Naive B cell (primary cell): ENCODE results near the gene MYCN. TPM values are rescaled to one million over a fixed set of nuclear protein-coding genes. Genes with fewer than 3 reads are reported as not detected.
"Not testable (repeated sequence)": the region's sequence is repeated elsewhere in the genome, so short reads cannot be mapped to it uniquely, and the experiment has no call there.

ENCODE experiments used
- ATAC-seq, 2 donors: fragments of 150-1000 bp; cut with Tn5 transposase; 2 replicates each; pipeline ENCODE4 v1.10.0; 2021; ENCODE audit warnings: low read depth in 2 of 2, mild to moderate bottlenecking in 2 of 2, moderate library complexity in 2 of 2
- DNase-seq: peaks from one replicate; pipeline ENCODE4 v3.0.0; 2022
- H3K27ac Mint-ChIP-seq, 6 donors: one replicate each; pipeline ENCODE4 v1.8.0; 2020 to 2022; ENCODE audit warnings: mild to moderate bottlenecking in 6 of 6, mixed read lengths in 6 of 6, moderate library complexity in 5 of 6, inconsistent platforms in 2 of 6
- H3K27me3 Mint-ChIP-seq, 3 donors: one replicate each; pipeline ENCODE4 v1.8.0; 2021 to 2022; ENCODE audit warnings: mixed read lengths in 3 of 3, mild to moderate bottlenecking in 1 of 3
- H3K36me3 Mint-ChIP-seq, 2 donors: one replicate each; pipeline ENCODE4 v1.8.0; 2020 to 2022; ENCODE audit warnings: mixed read lengths in 2 of 2, inconsistent platforms in 1 of 2, mild to moderate bottlenecking in 1 of 2
- H3K4me1 Mint-ChIP-seq, 3 donors: one replicate each; pipeline ENCODE4 v1.8.0; 2020 to 2022; ENCODE audit warnings: mixed read lengths in 3 of 3, inconsistent platforms in 1 of 3, mild to moderate bottlenecking in 1 of 3, moderate library complexity in 1 of 3
- H3K4me3 Mint-ChIP-seq, 8 donors: one replicate each; pipeline ENCODE4 v1.8.0; 2020 to 2022; ENCODE audit warnings: mild to moderate bottlenecking in 8 of 8, mixed read lengths in 8 of 8, moderate library complexity in 8 of 8, inconsistent platforms in 2 of 8
- H3K9me3 Mint-ChIP-seq, 7 donors: one replicate each; pipeline ENCODE4 v1.8.0; 2020 to 2022; ENCODE audit warnings: mixed read lengths in 7 of 7, mild to moderate bottlenecking in 5 of 7, inconsistent platforms in 2 of 7, moderate library complexity in 1 of 7
- polyA plus RNA-seq, 6 donors: library from polyadenylated mRNA; unstranded; fragments of 300-500 nt; fragmentation: Illumina TruSeq; gene quantifications; one replicate each; pipeline ENCODE4 v1.2.3, GENCODE V29; 2021; ENCODE audit warnings: low read depth in 6 of 6

Gene MYCN
- polyA plus RNA-seq, 6 donors from 2014 or later: not detected

- peak overlapping the region in 1 of 6 donors; percentile 49 for H3K27ac Mint-ChIP-seq
Measured at GRCh38 chr2:15914596-15915385, 25.6 kb upstream of the MYCN start.

GRCh38 chr2:15915546-15915945 is 24.8 kb upstream of the MYCN start:
- not testable (repeated sequence) for H3K9me3 Mint-ChIP-seq, H3K4me1 Mint-ChIP-seq, H3K36me3 Mint-ChIP-seq, ATAC-seq, DNase-seq, H3K4me3 Mint-ChIP-seq, H3K27ac Mint-ChIP-seq
- peaks cover 6 to 15% (median 8%) of the 10 kb centered on the region in 3 donors for H3K27me3 Mint-ChIP-seq

More at GRCh38 chr2:15914596-15915385, 25.6 kb upstream of the MYCN start:
- no peak overlapping the region for H3K4me3 Mint-ChIP-seq
- no peaks in the 10 kb centered on the region for H3K36me3 Mint-ChIP-seq
- peaks cover 0 to 6% (median 3%) of the 10 kb centered on the region in 7 donors for H3K9me3 Mint-ChIP-seq
- no peaks in the 10 kb centered on the region for H3K4me1 Mint-ChIP-seq
- ATAC-seq (no peak), DNase-seq (no peak)
- H3K27me3 Mint-ChIP-seq: peaks cover 6 to 10% (median 8%) of the 10 kb centered on the region in 3 donors

DNA sequence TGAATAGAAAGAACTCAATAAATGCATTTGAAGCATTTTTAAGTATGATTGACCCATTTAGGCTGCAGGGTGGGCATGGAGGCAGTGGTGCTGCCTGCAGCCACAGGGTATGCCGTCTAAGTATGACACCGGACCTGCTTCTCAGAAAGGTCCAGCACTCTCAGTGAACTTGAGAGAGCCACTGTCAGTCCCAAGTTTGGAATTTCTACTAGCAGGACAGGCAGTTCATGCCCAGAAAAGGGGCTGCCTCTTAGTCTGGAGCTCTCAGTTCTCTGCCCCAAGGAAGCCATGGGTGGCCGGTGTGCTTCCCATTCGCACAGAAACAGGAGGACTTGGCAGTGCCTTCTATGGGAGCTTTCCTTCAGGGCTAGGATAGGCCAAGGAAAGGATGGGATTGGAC is 24.0 kb upstream of the MYCN start:
- Mint-ChIP-seq H3K9me3 (peaks cover 0 to 6% (median 3%) of the 10 kb centered on the region in 7 donors), H3K36me3 (no peaks in the 10 kb centered on the region)

DNA sequence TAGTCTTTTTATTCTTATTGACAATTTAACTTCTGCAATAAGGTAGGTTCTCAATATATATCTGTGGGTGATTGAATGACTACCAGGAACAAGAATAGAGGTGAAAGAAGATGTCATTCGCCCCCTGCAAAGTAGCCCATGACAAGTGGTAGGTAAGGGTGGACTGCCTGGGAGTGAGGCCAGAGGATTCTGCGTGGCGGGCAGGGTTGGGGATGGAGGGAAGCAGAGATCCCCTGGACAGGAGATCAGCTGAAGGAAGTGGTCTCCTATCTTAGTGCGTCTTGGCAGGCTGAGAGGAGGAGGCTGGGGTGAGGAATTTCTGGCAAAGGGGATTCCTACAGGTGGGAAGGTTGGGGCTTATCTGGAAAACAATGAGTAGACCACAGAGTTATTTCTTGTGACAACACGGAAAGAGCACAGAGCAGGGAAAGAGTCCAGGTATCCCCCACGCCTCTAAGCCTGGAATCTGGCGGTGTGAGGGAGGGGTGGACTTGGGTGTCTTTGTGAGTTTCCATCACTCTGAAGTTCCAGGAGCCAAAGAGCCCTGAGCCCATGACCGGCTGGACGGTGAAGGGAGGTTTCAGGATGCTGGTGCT is 21.5 kb upstream of the MYCN start:
- no peak overlapping the region for H3K27ac Mint-ChIP-seq
- H3K4me3 Mint-ChIP-seq: no peak overlapping the region
- DNase-seq (no peak), ATAC-seq (no peak)
- peaks cover 4 to 18% (median 11%) of the 10 kb centered on the region in 3 donors for H3K27me3 Mint-ChIP-seq
- H3K36me3 Mint-ChIP-seq: no peaks in the 10 kb centered on the region
- no peaks in the 10 kb centered on the region for H3K4me1 Mint-ChIP-seq
- H3K9me3 Mint-ChIP-seq: peaks cover 0 to 5% (median 0%) of the 10 kb centered on the region in 7 donors

More for the DNA sequence above, 24.0 kb upstream of the MYCN start:
- DNase-seq (no peak), ATAC-seq (no peak)
- Mint-ChIP-seq H3K27me3 (peaks cover 4 to 18% (median 6%) of the 10 kb centered on the region in 3 donors), H3K4me1 (no peaks in the 10 kb centered on the region), H3K27ac (no peak overlapping the region), H3K4me3 (no peak overlapping the region)

DNA sequence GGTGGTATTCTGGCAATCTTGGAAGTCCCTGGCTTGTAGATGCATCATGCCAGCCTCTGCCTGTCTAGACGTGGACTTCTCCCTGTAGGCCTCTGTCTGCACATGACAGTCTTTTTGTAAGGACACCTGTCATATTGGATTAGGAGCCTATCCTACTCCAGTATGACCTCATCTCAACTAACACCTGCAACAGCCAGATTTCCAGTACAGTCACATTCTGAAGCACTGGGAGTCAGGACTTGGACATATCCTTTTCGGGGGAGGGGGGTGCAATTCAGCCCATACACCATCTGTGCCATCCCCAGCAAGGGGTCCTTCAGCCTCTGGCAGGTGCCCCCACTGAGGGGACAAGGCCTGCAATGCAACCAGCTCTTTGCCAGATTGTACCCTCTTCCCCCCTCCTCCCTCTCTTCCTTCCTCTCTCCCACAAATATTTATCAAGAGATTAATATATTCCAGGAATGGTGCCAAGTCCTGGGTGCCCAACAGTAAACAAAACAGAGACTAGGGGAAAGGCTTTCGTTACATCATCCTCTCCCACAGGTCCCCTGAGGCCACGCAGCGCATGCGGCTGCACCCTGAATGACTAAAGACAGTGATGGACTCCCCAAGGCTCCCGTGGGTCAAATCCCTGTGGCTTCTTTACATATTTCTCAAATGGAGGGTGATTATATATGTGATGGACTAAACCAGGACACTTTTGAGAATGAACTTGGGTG is 20.5 kb upstream of the MYCN start:
- no peak for ATAC-seq

DNA sequence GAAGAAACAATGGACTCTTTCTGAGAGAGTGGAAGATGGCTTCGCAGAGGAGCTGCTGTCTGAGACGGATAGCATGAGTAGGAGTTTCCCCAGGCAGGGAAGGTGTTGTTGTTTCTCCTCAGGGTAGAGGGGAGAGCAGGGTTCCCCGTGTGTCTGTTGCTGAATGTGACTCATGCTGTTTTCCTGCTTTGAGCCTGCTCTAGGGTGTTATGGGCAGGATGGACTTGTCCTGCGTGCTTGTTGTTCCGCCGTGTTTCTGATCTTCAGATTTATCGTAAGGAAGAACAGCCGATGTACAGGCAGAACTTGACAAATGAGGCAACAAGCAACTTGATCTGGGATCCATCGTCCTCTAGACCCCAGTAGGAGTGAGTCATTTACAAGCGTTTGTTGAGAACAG is 19.7 kb upstream of the MYCN start:
- peaks cover 4 to 18% (median 11%) of the 10 kb centered on the region in 3 donors for H3K27me3 Mint-ChIP-seq
- ATAC-seq (no peak), DNase-seq (no peak)
- no peaks in the 10 kb centered on the region for H3K4me1 Mint-ChIP-seq
- H3K9me3 Mint-ChIP-seq: peaks cover 0 to 5% (median 0%) of the 10 kb centered on the region in 7 donors
- H3K27ac Mint-ChIP-seq: peak overlapping the region in 1 of 6 donors; percentile 12
- no peak overlapping the region for H3K4me3 Mint-ChIP-seq
- no peaks in the 10 kb centered on the region for H3K36me3 Mint-ChIP-seq

More for the DNA sequence above, 20.5 kb upstream of the MYCN start:
- no peak for DNase-seq
- H3K27me3 Mint-ChIP-seq: peaks cover 4 to 18% (median 11%) of the 10 kb centered on the region in 3 donors
- no peak overlapping the region for H3K4me3 Mint-ChIP-seq
- peaks cover 0 to 5% (median 0%) of the 10 kb centered on the region in 7 donors for H3K9me3 Mint-ChIP-seq
- H3K27ac Mint-ChIP-seq: no peak overlapping the region
- no peaks in the 10 kb centered on the region for H3K36me3 Mint-ChIP-seq
- no peaks in the 10 kb centered on the region for H3K4me1 Mint-ChIP-seq

- Mint-ChIP-seq H3K9me3 (peaks cover 0 to 2% (median 0%) of the 10 kb centered on the region in 7 donors), H3K36me3 (no peaks in the 10 kb centered on the region), H3K4me3 (no peak overlapping the region), H3K4me1 (no peaks in the 10 kb centered on the region), H3K27ac (no peak overlapping the region), H3K27me3 (peaks cover 4 to 10% (median 6%) of the 10 kb centered on the region in 3 donors)
- DNase-seq: no peak
- no peak for ATAC-seq
Measured at GRCh38 chr2:15923597-15923996, 16.8 kb upstream of the MYCN start.

DNA sequence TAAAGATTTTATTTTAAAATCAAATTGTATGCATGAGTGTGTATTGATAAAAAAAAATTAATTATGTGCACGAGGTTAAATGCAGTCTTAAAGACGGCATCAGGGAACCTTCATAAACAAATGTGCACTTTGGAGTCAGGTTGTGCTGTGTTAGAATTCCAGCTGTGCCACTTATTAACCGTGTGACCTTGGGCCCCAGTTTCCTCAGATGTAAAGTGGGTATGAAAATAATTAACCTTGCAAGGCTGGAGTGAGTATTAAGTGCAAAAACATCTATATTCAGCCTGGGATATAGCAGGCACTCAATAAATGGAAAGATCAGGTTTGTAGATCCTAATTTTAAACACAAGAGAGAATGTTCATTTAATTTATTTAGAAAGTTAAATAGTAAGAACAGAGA is 14.5 kb upstream of the MYCN start:
- no peak for DNase-seq
- H3K9me3 Mint-ChIP-seq: peaks cover 0 to 2% (median 0%) of the 10 kb centered on the region in 7 donors
- ATAC-seq: no peak
- no peaks in the 10 kb centered on the region for H3K4me1 Mint-ChIP-seq
- H3K36me3 Mint-ChIP-seq: no peaks in the 10 kb centered on the region
- H3K4me3 Mint-ChIP-seq: no peak overlapping the region
- H3K27me3 Mint-ChIP-seq: peaks cover under 1 to 6% (median 5%) of the 10 kb centered on the region in 3 donors
- no peak overlapping the region for H3K27ac Mint-ChIP-seq

GRCh38 chr2:15926252-15926651 is 14.1 kb upstream of the MYCN start:
- H3K27ac Mint-ChIP-seq: no peak overlapping the region
- DNase-seq: no peak
- peaks cover 0 to 2% (median 0%) of the 10 kb centered on the region in 7 donors for H3K9me3 Mint-ChIP-seq
- H3K36me3 Mint-ChIP-seq: no peaks in the 10 kb centered on the region
- no peak for ATAC-seq
- no peak overlapping the region for H3K4me3 Mint-ChIP-seq
- H3K4me1 Mint-ChIP-seq: no peaks in the 10 kb centered on the region
- peaks cover 0 to 7% (median 6%) of the 10 kb centered on the region in 3 donors for H3K27me3 Mint-ChIP-seq

- Mint-ChIP-seq H3K27me3 (peaks cover 0 to 7% (median 0%) of the 10 kb centered on the region in 3 donors), H3K27ac (no peak overlapping the region), H3K4me3 (no peak overlapping the region), H3K9me3 (peaks cover 0 to 2% (median 0%) of the 10 kb centered on the region in 7 donors), H3K4me1 (no peaks in the 10 kb centered on the region), H3K36me3 (no peaks in the 10 kb centered on the region)
- no peak for DNase-seq
- ATAC-seq: no peak
Measured at GRCh38 chr2:15927551-15928218, 12.7 kb upstream of the MYCN start.

DNA sequence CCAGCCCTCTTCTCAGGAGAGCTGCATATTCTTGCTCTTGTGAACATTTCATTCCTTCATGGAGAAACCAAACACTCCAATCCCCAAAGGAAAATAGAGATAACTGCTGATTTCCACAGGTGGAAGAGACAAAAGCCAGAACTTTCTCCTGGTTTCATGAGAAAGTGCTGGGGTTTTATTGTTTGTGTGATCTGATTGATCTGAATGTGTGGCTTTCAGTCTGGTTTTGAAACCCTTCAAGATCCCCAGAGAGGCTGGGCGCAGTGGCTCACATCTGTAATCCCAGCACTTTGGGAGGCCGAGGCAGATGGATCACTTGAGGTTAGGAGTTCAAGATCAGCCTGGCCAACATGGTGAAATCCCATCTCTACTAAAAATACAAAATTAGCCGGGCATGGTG is 11.3 kb upstream of the MYCN start:
- H3K4me3 Mint-ChIP-seq, H3K27ac Mint-ChIP-seq, H3K36me3 Mint-ChIP-seq, H3K9me3 Mint-ChIP-seq, ATAC-seq, H3K27me3 Mint-ChIP-seq, DNase-seq, H3K4me1 Mint-ChIP-seq: not testable (repeated sequence)

DNA sequence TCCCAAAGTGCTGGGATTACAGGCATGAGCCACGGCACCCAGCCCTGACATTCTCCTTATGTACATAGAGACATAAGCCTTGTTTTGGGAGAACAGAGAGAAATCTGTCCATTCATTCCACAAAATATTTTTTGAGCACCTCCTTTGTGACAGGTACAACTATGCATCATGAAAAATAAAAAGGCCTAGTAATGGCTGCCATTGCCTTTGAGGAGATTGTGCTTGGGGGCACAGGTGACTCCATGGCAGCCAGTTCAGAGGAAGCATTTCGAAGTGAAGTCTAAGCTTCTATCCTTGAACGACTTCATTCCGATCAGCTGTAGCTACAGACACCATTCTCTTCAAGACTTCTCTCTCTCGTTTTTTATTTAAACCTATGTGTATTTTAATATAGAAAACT is 10.5 kb upstream of the MYCN start:
- no peak for ATAC-seq
- H3K36me3 Mint-ChIP-seq: no peaks in the 10 kb centered on the region

More for the DNA sequence above, 10.5 kb upstream of the MYCN start:
- Mint-ChIP-seq H3K4me1 (no peaks in the 10 kb centered on the region), H3K27me3 (peaks cover 0 to 7% (median 0%) of the 10 kb centered on the region in 3 donors), H3K4me3 (no peak overlapping the region), H3K9me3 (peaks cover 0 to 2% (median 0%) of the 10 kb centered on the region in 7 donors), H3K27ac (no peak overlapping the region)
- DNase-seq: no peak
